AG04449 (cell line): ENCODE data around the gene CCDC97.

Source experiments
- CTCF ChIA-PET: fragments of 350-600 bp; formaldehyde crosslinking; extraction: SDS; loops from one replicate; lab custom pipeline; 2021; ENCODE audit warnings: antibody characterized with exemption; lab: Yijun Ruan, JAX
- POLR2A ChIA-PET: fragments of 400-600, 350-600 bp; formaldehyde crosslinking; extraction: SDS; loops from one replicate; lab custom pipeline; 2020; ENCODE audit warnings: antibody characterized with exemption, inconsistent platforms; lab: Yijun Ruan, JAX
- DNase-seq: peaks from one replicate; pipeline ENCODE4 v3.0.0-alpha.2; 2010; ENCODE audit warnings: low read depth, low spot score
- H3K4me3 ChIP-seq: 2 replicates; pipeline ENCODE4 v1.5.1; 2011; ENCODE audit warnings: low read depth, mild to moderate bottlenecking, control low read depth, low read length
- CTCF ChIP-seq: IDR thresholded peaks from one replicate; pipeline ENCODE4 v1.5.1; 2011; ENCODE audit warnings: mild to moderate bottlenecking, moderate library complexity, low read length, control low read depth, inconsistent platforms; ENCODE audit not compliant: insufficient read depth; ENCODE audit errors: missing control alignments

The CCDC97 gene

GRCh38 chr19:41323023-41323422, 13.1 kb downstream of the CCDC97 start:
- ChIA-PET POLR2A (interaction anchor here (1.3 to 3.3 kb wide), 3 partner anchors 29 to 117 kb away, joined by 5 to 8 read pairs (median 8); partner anchors contain the start of genes DMAC2 and TGFB1), CTCF (interaction anchor here (1.2 to 7.9 kb wide), 8 partner anchors 9 to 102 kb away, joined by 4 to 53 read pairs (median 6); no protein-coding TSS in a partner anchor)
- no peak for DNase-seq
- peak overlapping the region; percentile 6 for H3K4me3 ChIP-seq
- no peak for TF ChIP-seq CTCF

- no peak for TF ChIP-seq CTCF
- ChIA-PET CTCF (interaction anchor here (0.6 to 7.9 kb wide), 7 partner anchors 12 to 460 kb away, joined by 3 to 53 read pairs (median 7); no protein-coding TSS in a partner anchor), POLR2A (interaction anchor here (1.3 to 3.3 kb wide), 3 partner anchors 29 to 116 kb away, joined by 5 to 8 read pairs (median 8); partner anchors contain the start of genes DMAC2 and TGFB1)
- H3K4me3 ChIP-seq: peak overlapping the region; percentile 6; the same call in 1 of the 2 replicates
- peak; percentile 86 for DNase-seq
Observed at GRCh38 chr19:41323430-41324125, 13.6 kb downstream of the CCDC97 start.

- CTCF ChIA-PET: interaction anchor here (0.6 to 7.9 kb wide), 4 partner anchors 16 to 460 kb away, joined by 3 to 53 read pairs (median 5); no protein-coding TSS in a partner anchor
- TF ChIP-seq CTCF: no peak
- DNase-seq: no peak
- H3K4me3 ChIP-seq: no peak overlapping the region; the same call in 1 of the 2 replicates
- POLR2A ChIA-PET: interaction anchor here (1.9 to 3.3 kb wide), 2 partner anchors 29 to 115 kb away, joined by 8 read pairs; partner anchors contain the start of genes DMAC2 and TGFB1
Observed at GRCh38 chr19:41324231-41324702, 14.3 kb downstream of the CCDC97 start.

GRCh38 chr19:41324921-41325639, 15.1 kb downstream of the CCDC97 start:
- DNase-seq: no peak
- ChIA-PET CTCF (interaction anchor here (1.2 to 7.9 kb wide), 3 partner anchors 17 to 30 kb away, joined by 3 to 53 read pairs (median 4); no protein-coding TSS in a partner anchor), POLR2A (interaction anchor here (0.7 to 3.3 kb wide), 4 partner anchors 24 to 535 kb away, joined by 3 to 8 read pairs (median 6); partner anchors contain the start of genes DMAC2, RPS19 and TGFB1)
- no peak for TF ChIP-seq CTCF
- peak overlapping the region; percentile 38 for H3K4me3 ChIP-seq

GRCh38 chr19:41325640-41325946, 15.6 kb downstream of the CCDC97 start:
- ChIA-PET POLR2A (interaction anchor here (0.7 kb wide), 2 partner anchors 23 to 535 kb away, joined by 3 to 4 read pairs; partner anchors contain the start of gene RPS19), CTCF (interaction anchor here (1.2 to 7.9 kb wide), 3 partner anchors 18 to 30 kb away, joined by 3 to 53 read pairs (median 4); no protein-coding TSS in a partner anchor)
- no peak for TF ChIP-seq CTCF
- H3K4me3 ChIP-seq: peak overlapping the region; percentile 12
- DNase-seq: no peak
